ENCODE results near the gene MAST1. TPM values are rescaled to one million over a fixed set of nuclear protein-coding genes. Genes with fewer than 3 reads are reported as not detected.
A peak's percentile ranks its signal among the peaks of the same experiment; 100 is the strongest.

Gene MAST1
- polyA plus RNA-seq, 1 experiment = 0.47 TPM

- DNase-seq (ENCODE audit: low read depth, low spot score) = no peak
- ChIA-PET POLR2A (no interaction called here), CTCF (no interaction called here)
- peak overlapping the region; percentile 43 for H3K4me3 ChIP-seq (ENCODE audit: low read depth, low read length)
- peaks cover 5% of the 10 kb centered on the region; the same call in 1 of the 2 replicates for H3K9me3 ChIP-seq (ENCODE audit: control insufficient read depth, insufficient read depth, low read length)
- no peak for TF ChIP-seq CTCF (IDR thresholded peaks at IDR 0.05; ENCODE audit: low read depth, low read length)
- no peak overlapping the region for H3K27ac ChIP-seq (ENCODE audit: low read depth, low read length)
- H3K27me3 ChIP-seq (ENCODE audit: control insufficient read depth, insufficient read depth, low read length) = peaks cover 67% of the 10 kb centered on the region
Observed at GRCh38 chr19:12840091-12841079, 2.1 kb downstream of the MAST1 start.

- no peak for TF ChIP-seq CTCF (IDR thresholded peaks at IDR 0.05; ENCODE audit: low read depth, low read length)
- H3K9me3 ChIP-seq (ENCODE audit: control insufficient read depth, insufficient read depth, low read length) = peaks cover 5% of the 10 kb centered on the region; the same call in 1 of the 2 replicates
- H3K4me3 ChIP-seq (ENCODE audit: low read depth, low read length) = peak overlapping the region; percentile 43
- H3K27ac ChIP-seq (ENCODE audit: low read depth, low read length) = no peak overlapping the region
- no peak for DNase-seq (ENCODE audit: low read depth, low spot score)
- ChIA-PET POLR2A (no interaction called here), CTCF (no interaction called here)
- H3K27me3 ChIP-seq (ENCODE audit: control insufficient read depth, insufficient read depth, low read length) = peaks cover 60% of the 10 kb centered on the region
Observed at GRCh38 chr19:12841094-12841493, 2.8 kb downstream of the MAST1 start.

- CTCF ChIA-PET = no interaction called here
- no peak overlapping the region for H3K4me3 ChIP-seq (ENCODE audit: low read depth, low read length)
- peaks cover 5% of the 10 kb centered on the region; the same call in 1 of the 2 replicates for H3K9me3 ChIP-seq (ENCODE audit: control insufficient read depth, insufficient read depth, low read length)
- H3K27me3 ChIP-seq (ENCODE audit: control insufficient read depth, insufficient read depth, low read length) = peaks cover 50% of the 10 kb centered on the region
- POLR2A ChIA-PET = no interaction called here
- DNase-seq (ENCODE audit: low read depth, low spot score) = no peak
- no peak for TF ChIP-seq CTCF (IDR thresholded peaks at IDR 0.05; ENCODE audit: low read depth, low read length)
- H3K27ac ChIP-seq (ENCODE audit: low read depth, low read length) = no peak overlapping the region
Observed at GRCh38 chr19:12842511-12842910, 4.2 kb downstream of the MAST1 start.

- Histone ChIP-seq H3K4me3 (ENCODE audit: low read depth, low read length) (no peak overlapping the region), H3K27ac (ENCODE audit: low read depth, low read length) (no peak overlapping the region), H3K27me3 (ENCODE audit: control insufficient read depth, insufficient read depth, low read length) (peaks cover 44% of the 10 kb centered on the region), H3K9me3 (ENCODE audit: control insufficient read depth, insufficient read depth, low read length) (peaks cover 5% of the 10 kb centered on the region; the same call in 1 of the 2 replicates)
- POLR2A ChIA-PET = no interaction called here
- no peak for DNase-seq (ENCODE audit: low read depth, low spot score)
- CTCF ChIA-PET = no interaction called here
- TF ChIP-seq CTCF (IDR thresholded peaks at IDR 0.05; ENCODE audit: low read depth, low read length) = no peak
Observed at GRCh38 chr19:12843328-12843727, 5.0 kb downstream of the MAST1 start.

All from AG04450 (cell line).